ENCODE data around the gene RPL39. TPM values are rescaled to one million over a fixed set of nuclear protein-coding genes. Genes with fewer than 3 reads are reported as not detected.
"Not testable (repeated sequence)": the region's sequence is repeated elsewhere in the genome, so short reads cannot be mapped to it uniquely, and the experiment has no call there.

Gene RPL39
- total RNA-seq, 1 donor = 2,998 TPM

DNA sequence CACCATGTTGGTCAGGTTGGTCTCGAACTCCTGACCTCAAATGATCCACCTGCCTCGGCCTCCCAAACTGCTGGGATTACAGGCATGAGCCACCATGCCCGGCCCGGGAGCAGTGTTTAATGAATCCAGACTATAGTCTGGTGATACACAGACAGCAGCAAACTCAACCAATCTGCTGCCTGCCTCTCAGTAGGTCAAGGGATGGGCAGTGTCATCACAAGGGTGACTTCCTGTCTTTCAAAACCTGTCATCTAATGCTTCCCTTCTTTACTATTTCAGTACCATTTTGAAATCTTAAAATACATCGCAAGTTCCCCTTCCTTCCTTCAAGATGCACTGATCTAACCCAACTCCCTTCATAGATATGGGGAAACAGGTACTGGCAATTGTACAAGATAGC is 8.4 kb downstream of the RPL39 start:
- no peak overlapping the region for H3K4me3 ChIP-seq (ENCODE audit: low read depth, low read length)
- no peak for DNase-seq (ENCODE audit: low read depth)
- TF ChIP-seq, protein P1, sequence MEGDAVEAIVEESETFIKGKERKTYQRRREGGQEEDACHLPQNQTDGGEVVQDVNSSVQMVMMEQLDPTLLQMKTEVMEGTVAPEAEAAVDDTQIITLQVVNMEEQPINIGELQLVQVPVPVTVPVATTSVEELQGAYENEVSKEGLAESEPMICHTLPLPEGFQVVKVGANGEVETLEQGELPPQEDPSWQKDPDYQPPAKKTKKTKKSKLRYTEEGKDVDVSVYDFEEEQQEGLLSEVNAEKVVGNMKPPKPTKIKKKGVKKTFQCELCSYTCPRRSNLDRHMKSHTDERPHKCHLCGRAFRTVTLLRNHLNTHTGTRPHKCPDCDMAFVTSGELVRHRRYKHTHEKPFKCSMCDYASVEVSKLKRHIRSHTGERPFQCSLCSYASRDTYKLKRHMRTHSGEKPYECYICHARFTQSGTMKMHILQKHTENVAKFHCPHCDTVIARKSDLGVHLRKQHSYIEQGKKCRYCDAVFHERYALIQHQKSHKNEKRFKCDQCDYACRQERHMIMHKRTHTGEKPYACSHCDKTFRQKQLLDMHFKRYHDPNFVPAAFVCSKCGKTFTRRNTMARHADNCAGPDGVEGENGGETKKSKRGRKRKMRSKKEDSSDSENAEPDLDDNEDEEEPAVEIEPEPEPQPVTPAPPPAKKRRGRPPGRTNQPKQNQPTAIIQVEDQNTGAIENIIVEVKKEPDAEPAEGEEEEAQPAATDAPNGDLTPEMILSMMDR (IDR thresholded peaks at IDR 0.05; ENCODE audit: insufficient read depth, low read length) = no peak

DNA sequence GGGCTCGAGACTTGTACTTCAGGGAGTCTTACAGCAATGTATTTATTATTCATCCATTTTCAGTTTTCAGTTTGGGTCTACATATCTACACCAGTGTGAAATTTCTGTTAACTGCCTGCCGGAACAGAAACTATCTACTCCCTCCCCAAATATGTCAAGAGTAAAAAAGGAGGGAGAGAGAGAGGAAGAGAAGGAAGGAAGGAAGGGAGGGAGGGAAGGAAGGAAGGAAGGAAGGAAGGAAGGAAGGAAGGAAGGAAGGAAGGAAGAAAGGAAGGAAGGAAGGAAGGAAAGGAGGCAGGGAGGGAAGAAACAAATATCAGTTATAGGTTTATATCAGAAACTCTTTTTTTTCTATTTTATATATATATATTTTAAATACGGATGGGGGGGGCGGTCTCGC is 12.6 kb downstream of the RPL39 start:
- H3K4me3 ChIP-seq (ENCODE audit: low read depth, low read length) = no peak overlapping the region
- no peak for DNase-seq (ENCODE audit: low read depth)
- TF ChIP-seq, protein P1 (IDR thresholded peaks at IDR 0.05; ENCODE audit: insufficient read depth, low read length) = no peak

DNA sequence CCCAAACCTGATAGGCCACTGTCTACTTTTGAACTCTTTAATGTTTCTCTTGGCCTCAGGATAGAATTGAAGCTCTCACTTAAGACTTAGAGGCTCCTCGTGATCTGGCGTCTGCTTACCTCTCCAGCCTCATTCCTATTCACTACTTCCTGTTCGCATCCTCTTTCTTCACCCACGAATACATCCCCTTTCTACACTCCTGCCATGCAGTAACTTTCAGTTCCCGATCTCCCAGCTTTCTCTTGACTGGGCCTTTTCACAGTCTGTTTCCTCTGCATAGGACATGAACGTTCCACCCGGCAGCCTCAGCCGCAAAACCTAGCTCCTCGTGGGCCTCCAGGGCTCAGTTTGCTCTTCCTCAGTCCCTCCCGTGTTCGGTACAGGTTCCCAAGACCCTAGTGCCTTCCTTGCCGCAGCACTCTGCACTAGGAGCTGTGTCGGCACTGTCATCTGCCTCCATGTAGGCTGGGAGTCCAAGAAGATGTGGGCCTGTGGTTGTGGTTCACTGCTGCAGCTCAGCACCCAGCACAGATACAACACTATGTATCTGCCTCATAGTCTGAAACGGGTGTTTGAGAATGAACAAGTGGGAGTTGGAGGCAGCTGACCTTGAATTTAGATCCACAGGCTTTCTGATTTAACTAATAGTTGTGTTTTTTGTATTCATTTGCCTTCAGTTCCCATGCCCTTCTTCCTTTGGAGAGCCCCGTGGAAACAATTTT is 15.8 kb downstream of the RPL39 start:
- TF ChIP-seq, protein P1 (IDR thresholded peaks at IDR 0.05; ENCODE audit: insufficient read depth, low read length) = no peak
- H3K4me3 ChIP-seq (ENCODE audit: low read depth, low read length) = no peak overlapping the region
- no peak for DNase-seq (ENCODE audit: low read depth)

- DNase-seq (ENCODE audit: low read depth); H3K4me3 ChIP-seq (ENCODE audit: low read depth, low read length): not testable (repeated sequence)
These were observed 22.0 kb downstream of the RPL39 start for GRCh38 chrX:119769388-119769787.

DNA sequence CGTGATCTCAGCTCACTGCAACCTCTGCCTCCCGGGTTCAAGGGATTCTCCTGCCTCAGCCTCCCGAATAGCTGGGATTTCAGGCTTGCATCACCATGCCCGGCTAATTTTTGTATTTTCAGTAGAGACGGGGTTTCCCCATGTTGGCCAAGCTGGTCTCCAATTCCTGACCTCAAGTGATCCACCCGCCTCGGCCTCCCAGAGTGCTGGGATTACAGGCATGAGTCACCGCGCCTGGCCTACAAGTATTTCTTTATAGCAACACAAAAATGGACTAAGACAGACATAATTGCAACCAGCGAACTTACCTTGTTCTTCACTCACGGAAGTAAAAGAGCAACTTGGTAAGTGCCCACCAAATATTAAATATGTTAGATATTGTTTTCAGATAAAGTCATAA is 23.0 kb downstream of the RPL39 start:
- DNase-seq (ENCODE audit: low read depth); H3K4me3 ChIP-seq (ENCODE audit: low read depth, low read length): not testable (repeated sequence)

- DNase-seq (ENCODE audit: low read depth) = no peak
- H3K4me3 ChIP-seq (ENCODE audit: low read depth, low read length) = no peak overlapping the region
- TF ChIP-seq, protein P1 (IDR thresholded peaks at IDR 0.05; ENCODE audit: insufficient read depth, low read length) = no peak
These were observed 27.5 kb downstream of the RPL39 start for GRCh38 chrX:119763836-119764387.

DNA sequence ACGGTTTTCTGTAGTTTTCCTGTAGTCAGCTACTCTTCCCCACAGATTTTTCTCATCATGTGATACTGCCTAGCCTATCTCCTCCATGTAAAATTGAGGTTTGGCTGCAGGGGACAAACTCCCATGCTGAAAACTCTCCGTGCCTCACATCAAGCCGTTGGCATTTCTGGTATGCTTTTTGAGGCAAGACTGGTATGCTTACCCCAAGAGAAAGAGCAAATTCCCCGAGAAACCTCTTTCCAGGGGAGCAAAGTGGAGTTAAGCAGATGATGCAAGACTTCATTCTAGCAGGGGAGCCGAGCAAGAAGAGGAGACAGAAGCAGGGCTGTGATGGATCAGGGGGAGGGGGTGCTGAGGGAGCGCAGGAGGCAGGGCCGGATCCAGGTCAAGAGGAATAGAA is 28.2 kb downstream of the RPL39 start:
- H3K4me3 ChIP-seq (ENCODE audit: low read depth, low read length) = no peak overlapping the region
- peak; percentile 79 for DNase-seq (ENCODE audit: low read depth)
- TF ChIP-seq, protein P1 (IDR thresholded peaks at IDR 0.05; ENCODE audit: insufficient read depth, low read length) = no peak

- H3K4me3 ChIP-seq (ENCODE audit: low read depth, low read length) = no peak overlapping the region
- peak; percentile 42 for DNase-seq (ENCODE audit: low read depth)
- TF ChIP-seq, protein P1 (IDR thresholded peaks at IDR 0.05; ENCODE audit: insufficient read depth, low read length) = no peak
These were observed 28.7 kb downstream of the RPL39 start for GRCh38 chrX:119762718-119763117.

All from fibroblast of the aortic adventitia (primary cell).